ENCODE data around the gene MBOAT2.

- TF ChIP-seq POLR2AphosphoS5 (IDR thresholded peaks at IDR 0.05; ENCODE audit: low read depth, low read length) (no peak), POLR2A (IDR thresholded peaks at IDR 0.05; ENCODE audit: low read depth, low read length) (no peak)
Measured at GRCh38 chr2:8806885-8807704, 196.4 kb downstream of the MBOAT2 start.
